ENCODE data around the gene OTUD1.

The OTUD1 gene

GRCh38 chr10:23422003-23422411 is 16.9 kb upstream of the OTUD1 start:
- DNase-seq, result no peak

- DNase-seq, result no peak
These were observed 6.7 kb upstream of the OTUD1 start for GRCh38 chr10:23432166-23432565.

- DNase-seq, result no peak
These were observed 6.2 kb upstream of the OTUD1 start for GRCh38 chr10:23432639-23433038.

GRCh38 chr10:23433701-23434100 is 5.2 kb upstream of the OTUD1 start:
- DNase-seq, result no peak

GRCh38 chr10:23435378-23435777 is 3.5 kb upstream of the OTUD1 start:
- DNase-seq, result no peak

GRCh38 chr10:23436983-23437382 is 1.9 kb upstream of the OTUD1 start:
- no peak for DNase-seq

GRCh38 chr10:23437963-23438546 is 820 bp upstream of the OTUD1 start:
- no peak for DNase-seq

GRCh38 chr10:23439452-23439960 is 631 bp downstream of the OTUD1 start:
- no peak for DNase-seq

GRCh38 chr10:23439961-23440889 is 1.4 kb downstream of the OTUD1 start:
- DNase-seq, result no peak

- DNase-seq, result no peak
These were observed 2.4 kb downstream of the OTUD1 start for GRCh38 chr10:23441251-23441650.

GRCh38 chr10:23442936-23443335 is 4.1 kb downstream of the OTUD1 start:
- DNase-seq, result no peak

- DNase-seq, result no peak
These were observed 6.7 kb downstream of the OTUD1 start for GRCh38 chr10:23445591-23445990.

- DNase-seq, result no peak
These were observed 9.4 kb downstream of the OTUD1 start for GRCh38 chr10:23448323-23448722.

- DNase-seq, result no peak
These were observed 10.1 kb downstream of the OTUD1 start for GRCh38 chr10:23448802-23449570.

GRCh38 chr10:23452033-23452655 is 13.3 kb downstream of the OTUD1 start:
- DNase-seq, result no peak

GRCh38 chr10:23453465-23453864 is 14.6 kb downstream of the OTUD1 start:
- no peak for DNase-seq

GRCh38 chr10:23457632-23458417 is 18.9 kb downstream of the OTUD1 start:
- DNase-seq, result no peak

GRCh38 chr10:23459308-23459939 is 20.5 kb downstream of the OTUD1 start:
- DNase-seq, result no peak

GRCh38 chr10:23461557-23461956 is 22.7 kb downstream of the OTUD1 start:
- DNase-seq, result no peak

GRCh38 chr10:23467012-23467411 is 28.1 kb downstream of the OTUD1 start:
- no peak for DNase-seq

- DNase-seq, result no peak
These were observed 28.7 kb downstream of the OTUD1 start for GRCh38 chr10:23467548-23467947.
